Liver (tissue), 9 donors: ENCODE measurements around the gene STK11IP. TPM values are rescaled to one million over a fixed set of nuclear protein-coding genes. Genes with fewer than 3 reads are reported as not detected.

Experiments used
- DNase-seq: peaks from one replicate; pipeline ENCODE4 v3.0.0-alpha.2; 2017; ENCODE audit warnings: low spot score
- H3K27ac ChIP-seq, 2 donors: one replicate each; pipeline ENCODE4 v1.7.0; 2013; ENCODE audit warnings: inconsistent platforms in 2 of 2, low read length in 2 of 2, control low read depth in 1 of 2, low read depth in 1 of 2, mild to moderate bottlenecking in 1 of 2
- H3K27me3 ChIP-seq, 4 donors: one replicate each; pipeline versions ENCODE4 v1.6.1 to v1.7.0; 2013; ENCODE audit warnings: low read length in 3 of 4, inconsistent platforms in 1 of 4, mild to moderate bottlenecking in 1 of 4, moderate library complexity in 1 of 4; ENCODE audit not compliant: control insufficient read depth in 4 of 4, insufficient read depth in 4 of 4
- H3K36me3 ChIP-seq, 4 donors: one replicate each; pipeline versions ENCODE4 v1.6.1 to v1.7.0; 2013; ENCODE audit warnings: low read length in 3 of 4, mild to moderate bottlenecking in 3 of 4, low read depth in 1 of 4, moderate library complexity in 1 of 4; ENCODE audit not compliant: control insufficient read depth in 4 of 4, insufficient read depth in 3 of 4
- H3K4me1 ChIP-seq, 4 donors: one replicate each; pipeline versions ENCODE4 v1.6.1 to v1.7.0; 2013; ENCODE audit warnings: low read length in 3 of 4, mild to moderate bottlenecking in 3 of 4, moderate library complexity in 1 of 4; ENCODE audit not compliant: control insufficient read depth in 4 of 4, insufficient read depth in 4 of 4
- H3K4me3 ChIP-seq, 3 donors: one replicate each; pipeline versions ENCODE4 v1.6.1 to v1.7.0; 2013; ENCODE audit warnings: low read length in 3 of 3, control low read depth in 1 of 3, low read depth in 1 of 3, mild to moderate bottlenecking in 1 of 3
- H3K9ac ChIP-seq, 2 donors: one replicate each; pipeline ENCODE4 v1.7.0; 2013; ENCODE audit warnings: low read length in 2 of 2, mild to moderate bottlenecking in 2 of 2, moderate library complexity in 2 of 2, control low read depth in 1 of 2, low read depth in 1 of 2
- H3K9me3 ChIP-seq, 4 donors: one replicate each; pipeline versions ENCODE4 v1.6.1 to v1.7.0; 2013; ENCODE audit warnings: low read length in 3 of 4; ENCODE audit not compliant: control insufficient read depth in 4 of 4
- ATF3 ChIP-seq: IDR thresholded peaks from 2 replicates; pipeline ENCODE4 v1.6.1; 2016; ENCODE audit warnings: antibody characterized with exemption
- EGR1 ChIP-seq, 2 donors: IDR thresholded peaks; 2 replicates each; pipeline ENCODE4 v1.6.1; 2016 to 2018; ENCODE audit warnings: antibody characterized with exemption in 2 of 2, low read depth in 2 of 2
- FOXA1 ChIP-seq: IDR thresholded peaks from 2 replicates; pipeline ENCODE4 v1.6.1; 2016; ENCODE audit warnings: antibody characterized with exemption
- FOXA2 ChIP-seq: IDR thresholded peaks from 2 replicates; pipeline ENCODE4 v1.6.1; 2016; ENCODE audit warnings: antibody characterized with exemption
- GABPA ChIP-seq, 2 donors: IDR thresholded peaks in 1 of 2; conservative IDR thresholded peaks in 1 of 2; 2 replicates each; pipeline ENCODE4 v1.6.1; 2016; ENCODE audit warnings: antibody characterized with exemption in 2 of 2, mild to moderate bottlenecking in 1 of 2, moderate library complexity in 1 of 2
- HNF4A ChIP-seq, 2 donors: conservative IDR thresholded peaks; 2 replicates each; pipeline ENCODE4 v1.6.1; 2016; ENCODE audit warnings: antibody characterized with exemption in 2 of 2, mild to moderate bottlenecking in 2 of 2
- HNF4G ChIP-seq: IDR thresholded peaks from 2 replicates; pipeline ENCODE4 v1.6.1; 2016; ENCODE audit warnings: antibody characterized with exemption
- JUND ChIP-seq, 2 donors: IDR thresholded peaks; 2 replicates each; pipeline ENCODE4 v1.6.1; 2016; ENCODE audit warnings: antibody characterized with exemption in 2 of 2
- NR2F2 ChIP-seq: IDR thresholded peaks from 2 replicates; pipeline ENCODE4 v1.6.1; 2016; ENCODE audit warnings: antibody characterized with exemption
- RAD21 ChIP-seq, 2 donors: IDR thresholded peaks; 2 replicates each; pipeline ENCODE4 v1.6.1; 2016; ENCODE audit warnings: antibody characterized with exemption in 2 of 2, mild to moderate bottlenecking in 2 of 2
- RXRA ChIP-seq, 2 donors: IDR thresholded peaks; 2 replicates each; pipeline ENCODE4 v1.6.1; 2017 to 2018; ENCODE audit warnings: antibody characterized with exemption in 2 of 2, mild to moderate bottlenecking in 1 of 2
- SP1 ChIP-seq: IDR thresholded peaks from 2 replicates; pipeline ENCODE4 v1.6.1; 2018; ENCODE audit warnings: antibody characterized with exemption, mild to moderate bottlenecking
- TAF1 ChIP-seq: conservative IDR thresholded peaks from 2 replicates; pipeline ENCODE4 v1.6.1; 2016; ENCODE audit warnings: antibody characterized with exemption, mild to moderate bottlenecking
- YY1 ChIP-seq: IDR thresholded peaks from 2 replicates; pipeline ENCODE4 v1.6.1; 2016; ENCODE audit warnings: antibody characterized with exemption, mild to moderate bottlenecking
- WGBS: extraction: QIAGEN DNeasy Blood & Tissue Kit; methylation state at CpG from one replicate; pipeline ENCODE4 v1.1.7; 2013; 5-methylcytosine and 5-hydroxymethylcytosine counted together
- polyA plus RNA-seq, 2 donors: library from polyadenylated mRNA; stranded (reverse) in 1 of 2; unstranded in 1 of 2; fragments of 200-250 nt in 1 of 2; fragments of >200 nt in 1 of 2; fragmentation: Nextera tagmentation in 1 of 2; extraction: Ambion mirVana in 1 of 2; gene quantifications; one replicate each; pipeline versions ENCODE4 v1.2.1 to v1.2.3, GENCODE V29; 2013 to 2015
- total RNA-seq, 2 donors: library from RNA; depleted of rRNA; stranded (reverse); fragments of >200 nt; gene quantifications; one replicate each; pipeline ENCODE4 v1.2.3, GENCODE V29; 2014
- TF ChIP-seq, protein P1 (sequence below): fragments of 150-350 bp; IDR thresholded peaks from 2 replicates; pipeline ENCODE4 v1.5.1; 2017; ENCODE audit warnings: improper control_type of control experiment, low read depth, low read length; ENCODE audit not compliant: missing input control
- TF ChIP-seq, protein P2 (sequence below): IDR thresholded peaks from 2 replicates; pipeline ENCODE4 v1.6.1; 2016; ENCODE audit warnings: antibody characterized with exemption
- TF ChIP-seq, protein P3 (sequence below): IDR thresholded peaks from 2 replicates; pipeline ENCODE4 v1.6.1; 2016; ENCODE audit warnings: antibody characterized with exemption
- TF ChIP-seq, protein P4 (sequence below): IDR thresholded peaks from 2 replicates; pipeline ENCODE4 v1.6.1; 2016; ENCODE audit warnings: antibody characterized with exemption, mild to moderate bottlenecking
- donor health status: healthy.
- donor health status: healthy.
- donor health status: healthy.
- donor health status: healthy.
- donor health status: healthy.

STK11IP gene
- total and polyA plus RNA-seq, 4 donors = 2.9 to 8.4 (median 6.4) TPM

DNA sequence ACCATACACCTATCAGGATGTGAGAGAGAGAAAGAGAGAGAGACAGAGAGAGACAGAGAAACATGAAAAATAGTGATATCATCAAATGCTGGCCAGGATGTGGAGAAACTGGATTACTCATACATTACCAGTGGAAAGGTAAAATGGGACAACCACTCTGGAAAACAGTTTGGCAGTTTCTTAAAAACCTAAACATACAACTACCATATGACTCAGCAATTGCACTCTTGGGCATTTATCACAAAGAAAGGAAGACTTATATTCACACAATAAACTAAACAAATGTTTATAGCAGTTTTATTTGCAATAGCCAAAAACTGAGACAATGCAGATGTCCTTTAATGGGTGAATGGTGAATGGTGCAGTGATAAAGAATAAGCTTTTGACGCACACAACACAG lies 58.9 kb downstream of the STK11IP start:
- Histone ChIP-seq H3K27ac (no peak overlapping the region), H3K4me3 (no peak overlapping the region), H3K4me1 (no peaks in the 10 kb centered on the region), H3K9me3 (peaks cover 0 to 4% (median 0%) of the 10 kb centered on the region in 4 donors), H3K9ac (no peak overlapping the region), H3K36me3 (no peaks in the 10 kb centered on the region), H3K27me3 (peaks cover 0 to 4% (median 0%) of the 10 kb centered on the region in 4 donors)
- 85% methylated on average over 1 of the region's 1 CpG for WGBS
- no peak for TF ChIP-seq YY1
- no peak for TF ChIP-seq FOXA1
- no peak for TF ChIP-seq RXRA (IDR thresholded peaks at IDR 0.05)
- no peak for TF ChIP-seq EGR1 (IDR thresholded peaks at IDR 0.05; ENCODE audit: low read depth in 2 of 2)
- no peak for TF ChIP-seq HNF4G
- TF ChIP-seq, protein P1, sequence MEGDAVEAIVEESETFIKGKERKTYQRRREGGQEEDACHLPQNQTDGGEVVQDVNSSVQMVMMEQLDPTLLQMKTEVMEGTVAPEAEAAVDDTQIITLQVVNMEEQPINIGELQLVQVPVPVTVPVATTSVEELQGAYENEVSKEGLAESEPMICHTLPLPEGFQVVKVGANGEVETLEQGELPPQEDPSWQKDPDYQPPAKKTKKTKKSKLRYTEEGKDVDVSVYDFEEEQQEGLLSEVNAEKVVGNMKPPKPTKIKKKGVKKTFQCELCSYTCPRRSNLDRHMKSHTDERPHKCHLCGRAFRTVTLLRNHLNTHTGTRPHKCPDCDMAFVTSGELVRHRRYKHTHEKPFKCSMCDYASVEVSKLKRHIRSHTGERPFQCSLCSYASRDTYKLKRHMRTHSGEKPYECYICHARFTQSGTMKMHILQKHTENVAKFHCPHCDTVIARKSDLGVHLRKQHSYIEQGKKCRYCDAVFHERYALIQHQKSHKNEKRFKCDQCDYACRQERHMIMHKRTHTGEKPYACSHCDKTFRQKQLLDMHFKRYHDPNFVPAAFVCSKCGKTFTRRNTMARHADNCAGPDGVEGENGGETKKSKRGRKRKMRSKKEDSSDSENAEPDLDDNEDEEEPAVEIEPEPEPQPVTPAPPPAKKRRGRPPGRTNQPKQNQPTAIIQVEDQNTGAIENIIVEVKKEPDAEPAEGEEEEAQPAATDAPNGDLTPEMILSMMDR = no peak
- TF ChIP-seq SP1 = no peak
- TF ChIP-seq ATF3 = no peak
- TF ChIP-seq, protein P2, sequence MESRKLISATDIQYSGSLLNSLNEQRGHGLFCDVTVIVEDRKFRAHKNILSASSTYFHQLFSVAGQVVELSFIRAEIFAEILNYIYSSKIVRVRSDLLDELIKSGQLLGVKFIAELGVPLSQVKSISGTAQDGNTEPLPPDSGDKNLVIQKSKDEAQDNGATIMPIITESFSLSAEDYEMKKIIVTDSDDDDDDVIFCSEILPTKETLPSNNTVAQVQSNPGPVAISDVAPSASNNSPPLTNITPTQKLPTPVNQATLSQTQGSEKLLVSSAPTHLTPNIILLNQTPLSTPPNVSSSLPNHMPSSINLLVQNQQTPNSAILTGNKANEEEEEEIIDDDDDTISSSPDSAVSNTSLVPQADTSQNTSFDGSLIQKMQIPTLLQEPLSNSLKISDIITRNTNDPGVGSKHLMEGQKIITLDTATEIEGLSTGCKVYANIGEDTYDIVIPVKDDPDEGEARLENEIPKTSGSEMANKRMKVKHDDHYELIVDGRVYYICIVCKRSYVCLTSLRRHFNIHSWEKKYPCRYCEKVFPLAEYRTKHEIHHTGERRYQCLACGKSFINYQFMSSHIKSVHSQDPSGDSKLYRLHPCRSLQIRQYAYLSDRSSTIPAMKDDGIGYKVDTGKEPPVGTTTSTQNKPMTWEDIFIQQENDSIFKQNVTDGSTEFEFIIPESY = no peak
- TF ChIP-seq NR2F2 = no peak
- no peak for TF ChIP-seq RAD21 (IDR thresholded peaks at IDR 0.05)
- TF ChIP-seq TAF1 = no peak
- TF ChIP-seq, protein P3, sequence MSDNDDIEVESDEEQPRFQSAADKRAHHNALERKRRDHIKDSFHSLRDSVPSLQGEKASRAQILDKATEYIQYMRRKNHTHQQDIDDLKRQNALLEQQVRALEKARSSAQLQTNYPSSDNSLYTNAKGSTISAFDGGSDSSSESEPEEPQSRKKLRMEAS = no peak
- no peak for TF ChIP-seq FOXA2
- TF ChIP-seq, protein P4, sequence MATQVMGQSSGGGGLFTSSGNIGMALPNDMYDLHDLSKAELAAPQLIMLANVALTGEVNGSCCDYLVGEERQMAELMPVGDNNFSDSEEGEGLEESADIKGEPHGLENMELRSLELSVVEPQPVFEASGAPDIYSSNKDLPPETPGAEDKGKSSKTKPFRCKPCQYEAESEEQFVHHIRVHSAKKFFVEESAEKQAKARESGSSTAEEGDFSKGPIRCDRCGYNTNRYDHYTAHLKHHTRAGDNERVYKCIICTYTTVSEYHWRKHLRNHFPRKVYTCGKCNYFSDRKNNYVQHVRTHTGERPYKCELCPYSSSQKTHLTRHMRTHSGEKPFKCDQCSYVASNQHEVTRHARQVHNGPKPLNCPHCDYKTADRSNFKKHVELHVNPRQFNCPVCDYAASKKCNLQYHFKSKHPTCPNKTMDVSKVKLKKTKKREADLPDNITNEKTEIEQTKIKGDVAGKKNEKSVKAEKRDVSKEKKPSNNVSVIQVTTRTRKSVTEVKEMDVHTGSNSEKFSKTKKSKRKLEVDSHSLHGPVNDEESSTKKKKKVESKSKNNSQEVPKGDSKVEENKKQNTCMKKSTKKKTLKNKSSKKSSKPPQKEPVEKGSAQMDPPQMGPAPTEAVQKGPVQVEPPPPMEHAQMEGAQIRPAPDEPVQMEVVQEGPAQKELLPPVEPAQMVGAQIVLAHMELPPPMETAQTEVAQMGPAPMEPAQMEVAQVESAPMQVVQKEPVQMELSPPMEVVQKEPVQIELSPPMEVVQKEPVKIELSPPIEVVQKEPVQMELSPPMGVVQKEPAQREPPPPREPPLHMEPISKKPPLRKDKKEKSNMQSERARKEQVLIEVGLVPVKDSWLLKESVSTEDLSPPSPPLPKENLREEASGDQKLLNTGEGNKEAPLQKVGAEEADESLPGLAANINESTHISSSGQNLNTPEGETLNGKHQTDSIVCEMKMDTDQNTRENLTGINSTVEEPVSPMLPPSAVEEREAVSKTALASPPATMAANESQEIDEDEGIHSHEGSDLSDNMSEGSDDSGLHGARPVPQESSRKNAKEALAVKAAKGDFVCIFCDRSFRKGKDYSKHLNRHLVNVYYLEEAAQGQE = no peak
- TF ChIP-seq GABPA (IDR thresholded peaks at IDR 0.05 in 1 of 2, conservative IDR thresholded peaks at IDR 0.05 in 1 of 2) = no peak
- no peak for TF ChIP-seq JUND (IDR thresholded peaks at IDR 0.05)
- no peak for TF ChIP-seq HNF4A (conservative IDR thresholded peaks at IDR 0.05)
- DNase-seq = no peak
